ENCODE results near the gene CORO6.
A peak's percentile ranks its signal among the peaks of the same experiment; 100 is the strongest.

The CORO6 gene

DNA sequence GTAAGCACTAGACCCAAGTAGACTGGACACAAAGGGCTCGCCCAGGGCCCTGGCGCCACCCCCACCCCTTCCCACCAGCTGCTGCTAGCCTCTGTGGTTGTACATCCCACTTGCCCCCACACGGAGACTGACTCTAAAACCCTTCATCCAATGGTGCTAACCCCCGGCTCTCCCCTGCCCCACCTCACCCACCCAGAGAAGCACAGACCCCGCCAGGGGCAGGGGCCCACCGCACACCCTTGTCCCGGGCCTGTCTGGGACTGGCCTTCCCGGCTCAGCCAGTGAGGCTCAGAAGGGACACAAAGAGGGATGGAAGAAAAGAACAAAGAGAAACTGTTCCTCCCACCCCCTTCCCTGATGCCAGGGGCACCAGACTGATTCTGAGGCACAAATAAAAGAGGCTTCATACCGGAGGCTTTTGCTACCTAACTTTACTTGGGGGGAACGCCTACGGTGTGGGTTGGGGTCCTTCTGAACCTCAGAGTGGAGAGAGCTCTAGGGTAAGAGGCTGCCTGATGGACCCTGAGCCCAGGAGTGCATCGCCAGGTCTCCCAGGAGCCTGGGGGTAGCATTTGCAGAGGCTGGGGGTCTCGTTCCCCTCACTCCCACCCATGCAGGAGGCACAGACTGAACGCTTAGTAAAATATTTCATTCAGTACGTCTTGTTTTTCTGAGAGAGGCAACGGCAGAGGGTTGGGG, 8.2 kb downstream of the CORO6 start:
- no peak for DNase-seq
- H3K9me3 Mint-ChIP-seq = no peaks in the 10 kb centered on the region
- H3K27me3 Mint-ChIP-seq = peaks cover 47% of the 10 kb centered on the region
- peak overlapping the region; percentile 98 for H3K27ac Mint-ChIP-seq
- peaks cover 54% of the 10 kb centered on the region for H3K4me1 Mint-ChIP-seq
- CTCF ChIA-PET = interaction anchor here (1.3 to 1.8 kb wide), 5 partner anchors 21 to 42 kb away, joined by 4 to 14 read pairs (median 4); partner anchors contain the start of gene ANKRD13B
- H3K4me3 Mint-ChIP-seq = peak overlapping the region; percentile 81
- no peaks in the 10 kb centered on the region for H3K36me3 Mint-ChIP-seq

GRCh38 chr17:29613856-29614255, 8.9 kb downstream of the CORO6 start:
- Mint-ChIP-seq H3K27me3 (peaks cover 47% of the 10 kb centered on the region), H3K27ac (peak overlapping the region; percentile 60), H3K4me3 (peak overlapping the region; percentile 67), H3K4me1 (peaks cover 51% of the 10 kb centered on the region), H3K36me3 (no peaks in the 10 kb centered on the region), H3K9me3 (no peaks in the 10 kb centered on the region)
- DNase-seq = no peak
- CTCF ChIA-PET = interaction anchor here (0.7 to 1.4 kb wide), 7 partner anchors 15 to 497 kb away, joined by 3 to 9 read pairs (median 5); no protein-coding TSS in a partner anchor

DNA sequence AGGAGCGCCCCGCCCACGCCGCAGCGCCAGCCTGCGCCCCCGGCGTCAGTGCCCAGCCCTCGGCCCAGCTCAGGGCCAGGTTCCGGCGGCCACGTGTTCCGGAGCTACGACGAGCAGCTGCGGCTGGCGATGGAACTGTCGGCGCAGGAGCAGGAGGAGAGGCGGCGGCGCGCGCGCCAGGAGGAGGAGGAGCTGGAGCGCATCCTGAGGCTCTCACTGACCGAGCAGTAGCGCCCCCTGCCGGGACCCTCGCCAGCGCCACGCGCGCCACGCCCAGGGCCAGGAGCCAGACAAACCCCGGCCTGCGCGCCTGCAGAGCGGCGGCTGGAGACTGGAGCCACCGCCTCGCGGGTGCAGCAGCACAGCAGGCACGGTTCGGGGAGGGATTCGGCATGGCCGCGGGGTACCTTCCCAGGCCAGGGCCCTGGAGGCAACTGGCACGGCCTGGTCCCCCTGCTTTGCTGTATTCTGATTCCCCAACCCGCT, 9.3 kb downstream of the CORO6 start:
- Mint-ChIP-seq H3K4me3 (peak overlapping the region; percentile 67), H3K27ac (no peak overlapping the region), H3K4me1 (peaks cover 47% of the 10 kb centered on the region), H3K27me3 (peaks cover 47% of the 10 kb centered on the region), H3K36me3 (no peaks in the 10 kb centered on the region), H3K9me3 (no peaks in the 10 kb centered on the region)
- DNase-seq = peak; percentile 97
- CTCF ChIA-PET = interaction anchor here (0.7 to 1.4 kb wide), 10 partner anchors 9 to 497 kb away, joined by 3 to 9 read pairs (median 4); no protein-coding TSS in a partner anchor

GRCh38 chr17:29612404-29613280, 10.1 kb downstream of the CORO6 start:
- no peak for DNase-seq
- no peak overlapping the region for H3K27ac Mint-ChIP-seq
- peaks cover 42% of the 10 kb centered on the region for H3K4me1 Mint-ChIP-seq
- no peaks in the 10 kb centered on the region for H3K9me3 Mint-ChIP-seq
- peak overlapping the region; percentile 26 for H3K4me3 Mint-ChIP-seq
- CTCF ChIA-PET = interaction anchor here (0.7 to 2.3 kb wide), 11 partner anchors 8 to 33 kb away, joined by 3 to 9 read pairs (median 4); no protein-coding TSS in a partner anchor
- H3K27me3 Mint-ChIP-seq = peaks cover 46% of the 10 kb centered on the region
- H3K36me3 Mint-ChIP-seq = no peaks in the 10 kb centered on the region

DNA sequence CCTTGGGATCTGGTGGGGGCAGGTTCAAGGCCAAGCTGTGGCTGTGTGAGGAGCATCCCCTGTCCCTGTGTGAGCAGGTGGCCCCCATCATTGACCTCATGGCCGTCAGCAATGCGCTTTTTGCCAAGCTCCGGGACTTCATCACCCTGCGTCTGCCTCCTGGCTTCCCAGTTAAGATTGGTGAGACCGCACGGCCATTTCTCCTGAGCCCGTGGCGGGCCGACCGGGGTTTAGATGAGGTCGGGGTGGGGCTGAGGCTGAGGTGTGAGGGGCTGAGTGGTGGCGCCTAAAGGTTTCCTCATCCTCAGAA, 10.7 kb downstream of the CORO6 start:
- Mint-ChIP-seq H3K27me3 (peaks cover 40% of the 10 kb centered on the region), H3K9me3 (no peaks in the 10 kb centered on the region), H3K4me1 (peaks cover 36% of the 10 kb centered on the region), H3K36me3 (no peaks in the 10 kb centered on the region), H3K27ac (no peak overlapping the region), H3K4me3 (no peak overlapping the region)
- DNase-seq = no peak
- CTCF ChIA-PET = interaction anchor here (1.2 to 2.3 kb wide), 2 partner anchors 20 to 24 kb away, joined by 3 to 7 read pairs; no protein-coding TSS in a partner anchor

- peaks cover 31% of the 10 kb centered on the region for H3K4me1 Mint-ChIP-seq
- no peaks in the 10 kb centered on the region for H3K36me3 Mint-ChIP-seq
- CTCF ChIA-PET = interaction anchor here (0.9 to 2.3 kb wide), 3 partner anchors 20 to 46 kb away, joined by 3 to 7 read pairs (median 3); no protein-coding TSS in a partner anchor
- no peak overlapping the region for H3K4me3 Mint-ChIP-seq
- no peaks in the 10 kb centered on the region for H3K9me3 Mint-ChIP-seq
- H3K27ac Mint-ChIP-seq = no peak overlapping the region
- peaks cover 34% of the 10 kb centered on the region for H3K27me3 Mint-ChIP-seq
- DNase-seq = no peak
Observed at GRCh38 chr17:29611351-29612093, 11.2 kb downstream of the CORO6 start.

DNA sequence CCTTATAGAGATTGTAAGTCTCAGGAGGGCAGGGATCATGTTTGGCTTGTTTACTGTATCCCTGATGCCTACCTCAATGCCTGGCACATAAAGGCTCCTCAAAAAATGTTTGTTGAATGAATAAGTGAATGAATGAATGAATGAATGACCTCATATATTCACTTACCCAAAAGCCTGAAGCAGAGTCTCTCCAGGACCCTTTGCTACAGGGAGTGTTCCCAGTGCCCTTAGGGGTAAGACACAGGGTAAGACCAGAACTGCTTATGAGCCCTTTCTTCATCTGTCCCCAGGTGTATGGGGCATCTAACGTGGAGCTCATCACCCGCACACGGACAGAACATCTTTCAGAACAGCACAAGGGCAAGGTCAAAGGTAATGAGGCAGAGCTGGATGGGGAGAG, 12.3 kb downstream of the CORO6 start:
- no peaks in the 10 kb centered on the region for H3K9me3 Mint-ChIP-seq
- peaks cover 19% of the 10 kb centered on the region for H3K4me1 Mint-ChIP-seq
- H3K27me3 Mint-ChIP-seq = peaks cover 23% of the 10 kb centered on the region
- CTCF ChIA-PET = interaction anchor here (2.3 kb wide), 1 partner anchor 18 kb away, joined by 7 read pairs; no protein-coding TSS in a partner anchor
- DNase-seq = no peak
- H3K27ac Mint-ChIP-seq = no peak overlapping the region
- no peaks in the 10 kb centered on the region for H3K36me3 Mint-ChIP-seq
- H3K4me3 Mint-ChIP-seq = no peak overlapping the region

- CTCF ChIA-PET = interaction anchor here (1.6 to 2.5 kb wide), 2 partner anchors 8 to 10 kb away, joined by 7 to 8 read pairs; no protein-coding TSS in a partner anchor
- DNase-seq = no peak
- H3K27ac Mint-ChIP-seq = no peak overlapping the region
- H3K36me3 Mint-ChIP-seq = no peaks in the 10 kb centered on the region
- H3K9me3 Mint-ChIP-seq = no peaks in the 10 kb centered on the region
- H3K27me3 Mint-ChIP-seq = peaks cover 24% of the 10 kb centered on the region
- no peak overlapping the region for H3K4me3 Mint-ChIP-seq
- H3K4me1 Mint-ChIP-seq = peaks cover 5% of the 10 kb centered on the region
Observed at GRCh38 chr17:29608986-29609385, 13.7 kb downstream of the CORO6 start.

- peaks cover 23% of the 10 kb centered on the region for H3K27me3 Mint-ChIP-seq
- H3K36me3 Mint-ChIP-seq = no peaks in the 10 kb centered on the region
- H3K4me3 Mint-ChIP-seq = no peak overlapping the region
- CTCF ChIA-PET = interaction anchor here (2.0 to 2.5 kb wide), 2 partner anchors 9 to 10 kb away, joined by 5 to 7 read pairs; no protein-coding TSS in a partner anchor
- no peaks in the 10 kb centered on the region for H3K9me3 Mint-ChIP-seq
- H3K27ac Mint-ChIP-seq = no peak overlapping the region
- no peaks in the 10 kb centered on the region for H3K4me1 Mint-ChIP-seq
- no peak for DNase-seq
Observed at GRCh38 chr17:29607557-29608195, 15.0 kb downstream of the CORO6 start.

DNA sequence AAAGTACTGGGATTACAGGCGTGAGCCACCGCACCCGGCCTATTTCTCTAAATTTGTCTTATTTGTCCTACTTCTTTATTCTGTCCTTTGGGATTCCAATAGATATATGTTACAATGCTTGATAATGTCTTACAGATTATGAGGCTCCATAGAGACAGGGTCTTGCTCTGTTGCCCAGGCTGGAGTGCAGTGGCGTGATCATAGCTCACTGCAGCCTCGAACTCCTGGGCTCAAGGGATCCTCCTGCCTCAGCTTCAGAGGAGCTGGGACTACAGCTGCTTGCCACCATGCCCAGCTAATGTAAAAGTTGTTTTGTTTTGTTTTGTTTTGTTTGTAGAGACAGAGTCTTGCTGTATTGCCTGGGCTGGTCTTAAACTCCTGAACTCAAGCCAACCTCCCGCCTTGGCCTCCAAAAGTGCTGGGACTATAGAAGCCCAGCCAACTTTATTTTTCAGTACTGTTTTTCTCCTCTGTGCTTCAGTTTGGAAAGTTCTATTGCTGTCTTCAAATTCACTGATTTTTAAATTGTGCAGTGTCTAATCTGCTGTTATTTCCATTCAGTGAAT, 19.5 kb downstream of the CORO6 start:
- no peaks in the 10 kb centered on the region for H3K4me1 Mint-ChIP-seq
- CTCF ChIA-PET = no interaction called here
- no peaks in the 10 kb centered on the region for H3K9me3 Mint-ChIP-seq
- no peak for DNase-seq
- no peak overlapping the region for H3K4me3 Mint-ChIP-seq
- no peak overlapping the region for H3K27ac Mint-ChIP-seq
- H3K27me3 Mint-ChIP-seq = peaks cover 23% of the 10 kb centered on the region
- no peaks in the 10 kb centered on the region for H3K36me3 Mint-ChIP-seq

DNA sequence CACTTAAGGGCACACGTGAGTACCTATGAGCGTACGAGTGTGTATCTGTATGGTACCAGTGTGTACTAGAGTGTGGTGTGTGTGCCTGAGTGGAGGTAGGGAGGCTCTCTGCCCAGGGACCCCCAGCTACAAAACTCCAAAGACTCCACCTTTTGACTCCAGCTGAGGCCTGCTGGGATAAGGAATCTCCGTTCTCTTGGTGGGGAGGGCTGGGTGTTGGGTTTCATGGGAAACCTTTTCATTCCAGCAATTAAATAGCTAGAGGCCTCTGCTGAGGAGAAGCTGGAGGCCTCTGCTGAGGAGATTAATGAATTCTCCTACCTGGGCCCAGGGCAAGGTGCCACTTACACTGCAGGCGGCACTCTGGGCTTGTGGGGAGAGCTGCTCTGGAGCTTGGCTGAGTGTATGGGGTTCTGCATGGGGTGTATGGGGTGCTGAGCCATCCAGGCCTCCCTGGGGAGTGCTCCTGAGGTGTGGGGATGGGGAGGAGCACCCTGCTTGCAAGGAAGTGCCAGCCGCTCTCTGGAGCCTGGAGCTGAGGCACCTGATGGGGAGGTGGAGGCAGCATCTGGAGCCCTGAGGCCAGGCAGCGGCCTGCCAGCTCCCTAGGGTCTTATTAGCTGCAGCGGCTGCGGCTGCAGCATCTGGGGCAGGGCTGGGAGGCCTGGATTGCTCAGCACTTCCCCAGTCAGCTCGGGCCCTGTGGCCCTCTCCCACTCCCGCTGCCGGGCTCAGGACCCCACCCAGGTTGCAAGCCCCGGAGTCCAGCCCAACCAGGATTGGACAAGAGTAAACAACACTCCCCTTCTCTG, 25.1 kb downstream of the CORO6 start:
- no peaks in the 10 kb centered on the region for H3K36me3 Mint-ChIP-seq

DNA sequence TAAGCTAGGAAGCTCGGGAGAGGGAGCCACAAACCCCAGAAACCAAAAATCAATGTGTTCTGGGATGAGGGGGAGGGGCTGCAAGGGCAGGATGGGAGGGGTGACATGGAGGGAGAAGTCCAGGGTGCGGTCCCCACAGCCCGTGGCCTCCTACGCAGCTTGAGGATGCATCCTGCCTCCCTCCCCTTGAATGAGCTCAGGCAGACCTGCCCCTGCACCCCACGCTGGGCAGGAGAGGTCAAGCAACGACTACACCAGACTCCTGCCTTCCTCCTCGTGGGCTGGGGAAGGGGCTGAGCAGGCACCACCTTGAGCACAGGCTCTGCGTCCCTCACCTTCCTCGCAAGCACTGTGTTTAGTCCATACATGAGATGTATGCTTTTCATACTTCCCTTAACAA, 25.9 kb downstream of the CORO6 start:
- Mint-ChIP-seq H3K4me1 (peaks cover 18% of the 10 kb centered on the region), H3K27me3 (peaks cover 23% of the 10 kb centered on the region), H3K4me3 (no peak overlapping the region), H3K36me3 (no peaks in the 10 kb centered on the region), H3K9me3 (no peaks in the 10 kb centered on the region), H3K27ac (no peak overlapping the region)
- DNase-seq = no peak
- CTCF ChIA-PET = interaction anchor here (1.8 kb wide), 2 partner anchors 21 to 227 kb away, joined by 6 to 8 read pairs; no protein-coding TSS in a partner anchor

More for the DNA sequence above, 25.1 kb downstream of the CORO6 start:
- H3K9me3 Mint-ChIP-seq = no peaks in the 10 kb centered on the region
- CTCF ChIA-PET = interaction anchor here (1.8 to 2.5 kb wide), 3 partner anchors 11 to 228 kb away, joined by 6 to 8 read pairs (median 7); no protein-coding TSS in a partner anchor
- no peak overlapping the region for H3K27ac Mint-ChIP-seq
- peaks cover 10% of the 10 kb centered on the region for H3K4me1 Mint-ChIP-seq
- no peak for DNase-seq
- H3K4me3 Mint-ChIP-seq = no peak overlapping the region
- H3K27me3 Mint-ChIP-seq = peaks cover 23% of the 10 kb centered on the region

Measured in activated naive CD4-positive, alpha-beta T cell treated with anti-CD3 and anti-CD28 coated beads, Interleukin-2, amount 10 ng/mL, durations not matched to agents 7 days and 5 days (primary cell).